Transverse colon (tissue), 4 donors: ENCODE data around the gene WNK4. TPM values are rescaled to one million over a fixed set of nuclear protein-coding genes. Genes with fewer than 3 reads are reported as not detected.
A peak's percentile ranks its signal among the peaks of the same experiment; 100 is the strongest.
"Not testable (repeated sequence)": the region's sequence is repeated elsewhere in the genome, so short reads cannot be mapped to it uniquely, and the experiment has no call there.

ENCODE experiments used
- DNase-seq: peaks from one replicate; pipeline ENCODE4 v3.0.0-alpha.2; 2019
- H3K27ac ChIP-seq, 4 donors: fragments of 200-600 bp; sonication (generic); 2 replicates each; pipeline ENCODE4 v1.5.1; 2016 to 2018; ENCODE audit warnings: inconsistent platforms in 4 of 4
- H3K27me3 ChIP-seq: fragments of 200-600 bp; sonication (generic); 2 replicates; pipeline ENCODE4 v1.5.1; 2017; ENCODE audit warnings: inconsistent platforms
- H3K36me3 ChIP-seq, 4 donors: fragments of 200-600 bp; sonication (generic); 2 replicates each; pipeline ENCODE4 v1.5.1; 2017 to 2019; ENCODE audit warnings: inconsistent platforms in 4 of 4
- H3K4me1 ChIP-seq, 4 donors: fragments of 200-600 bp; sonication (generic); 2 replicates each; pipeline ENCODE4 v1.5.1; 2017 to 2020; ENCODE audit warnings: inconsistent platforms in 4 of 4
- H3K4me3 ChIP-seq, 4 donors: fragments of 200-600 bp; sonication (generic); 1 replicate in 1 of 4; 2 replicates in 3 of 4; pipeline versions ENCODE4 v1.5.1 to v1.6.1; 2017 to 2019; ENCODE audit warnings: inconsistent platforms in 4 of 4
- H3K9me3 ChIP-seq, 2 donors: fragments of 200-600 bp; sonication (generic); 2 replicates each; pipeline ENCODE4 v1.5.1; 2017 to 2019; ENCODE audit warnings: inconsistent platforms in 2 of 2
- CTCF ChIP-seq, 5 experiments: fragments of 200-600 bp in 3 of 5; fragments of 450-650 bp in 2 of 5; sonication (generic) in 3 of 5; IDR thresholded peaks; 1 replicate in 2 of 5; 2 replicates in 3 of 5; pipeline ENCODE4 v1.5.1; 2016 to 2017; ENCODE audit warnings: antibody characterized with exemption in 5 of 5, inconsistent platforms in 3 of 5, mild to moderate bottlenecking in 2 of 5, moderate library complexity in 1 of 5
- EP300 ChIP-seq: sonication (generic); formaldehyde crosslinking; IDR thresholded peaks from one replicate; pipeline ENCODE4 v1.6.1; 2017; ENCODE audit warnings: antibody characterized with exemption, low read depth
- POLR2A ChIP-seq: fragments of 450-650 bp; IDR thresholded peaks from one replicate; pipeline ENCODE4 v1.6.1; 2016; ENCODE audit warnings: antibody characterized with exemption, mild to moderate bottlenecking, moderate library complexity
- POLR2AphosphoS5 ChIP-seq, 3 donors: sonication (generic); formaldehyde crosslinking; IDR thresholded peaks; one replicate each; pipeline ENCODE4 v1.6.1; 2016; ENCODE audit warnings: antibody characterized with exemption in 3 of 3
- WGBS, 2 donors: methylation state at CpG; one replicate each; pipeline ENCODE4 v1.1.5; 2018; ENCODE audit warnings: low coverage in 1 of 2; 5-methylcytosine and 5-hydroxymethylcytosine counted together
- in situ Hi-C, 4 donors: fragments of 200-750 bp; cut with MboI; loops; one replicate each; pipeline versions ENCODE4 v1.15.0 to v1.15.1; 2017; ENCODE audit warnings: low sequenced_read_pairs in 3 of 4, low pct_ligation_motif_present in 1 of 4, low pct_unique_long_range_greater_than_20kb in 1 of 4
- intact Hi-C: fragments of 100-400 bp; cut with DNase I; formaldehyde crosslinking; loops from one replicate; pipeline ENCODE4 v1.15.1; 2023; ENCODE audit warnings: low total_unique reads
- total RNA-seq, 4 donors: library from RNA; depleted of rRNA; stranded (reverse); fragments of >200 nt; gene quantifications; one replicate each; pipeline ENCODE4 v1.1.0, GENCODE V29; 2016

Gene WNK4
- 10 to 100 TPM; 17.9 to 87.6 (median 40.9) TPM for total RNA-seq

GRCh38 chr17:42779936-42780850 lies at the start of gene WNK4:
WNK4 (plus strand) TSS chr17:42780610; CDS start chr17:42780699, 89 bp downstream.
- TF ChIP-seq POLR2AphosphoS5 (IDR thresholded peaks at IDR 0.05) (peak in 2 of 3 donors; percentile 65 to 67), EP300 (peak; percentile 36), CTCF (IDR thresholded peaks at IDR 0.05) (no peak), POLR2A (peak; percentile 75)
- H3K36me3 ChIP-seq, result peaks cover 0 to 27% (median 11%) of the 10 kb centered on the region in 4 donors
- DNase-seq, result peak; percentile 77
- H3K9me3 ChIP-seq, result no peaks in the 10 kb centered on the region
- in situ Hi-C loops (no loop called here), intact Hi-C loops (no loop called here)
- H3K4me3 ChIP-seq, result peak within 1 kb of the TSS; percentile 31 to 69 (median 50)
- WGBS, 2 donors, result 16% methylated on average over 15 of the region's 65 CpGs; no CpG with 5 or more reads in 1 of the 2 donors
- H3K27ac ChIP-seq, result peak within 1 kb of the TSS; percentile 78 to 87 (median 84)
- peaks cover 0 to 48% (median 31%) of the 10 kb centered on the region in 4 donors for H3K4me1 ChIP-seq
- peaks cover 47% of the 10 kb centered on the region for H3K27me3 ChIP-seq

- in situ Hi-C loops, result no loop called here
- Histone ChIP-seq H3K36me3 (peaks cover 0 to 8% (median 0%) of the 10 kb centered on the region in 4 donors), H3K27me3 (no peaks in the 10 kb centered on the region), H3K27ac (no peak overlapping the region), H3K4me3 (no peak overlapping the region), H3K4me1 (peaks cover 12 to 20% (median 14%) of the 10 kb centered on the region in 4 donors), H3K9me3 (no peaks in the 10 kb centered on the region)
- WGBS, 2 donors, result 54 to 87% methylated on average over 1 of the region's 1 CpG
- TF ChIP-seq CTCF (IDR thresholded peaks at IDR 0.05) (no peak), POLR2A (no peak), POLR2AphosphoS5 (IDR thresholded peaks at IDR 0.05) (no peak), EP300 (no peak)
- intact Hi-C loops, result no loop called here
- no peak for DNase-seq
Measured at GRCh38 chr17:42740699-42741098, 39.7 kb upstream of the WNK4 start.

- H3K4me1 ChIP-seq, result peaks cover 12 to 18% (median 14%) of the 10 kb centered on the region in 4 donors
- H3K4me3 ChIP-seq, DNase-seq, in situ Hi-C loops, H3K27ac ChIP-seq, H3K27me3 ChIP-seq, H3K9me3 ChIP-seq, intact Hi-C loops, H3K36me3 ChIP-seq: not testable (repeated sequence)
- 88% methylated on average over 11 of the region's 11 CpGs; no CpG with 5 or more reads in 1 of the 2 donors for WGBS, 2 donors
Measured at GRCh38 chr17:42742916-42743315, 37.5 kb upstream of the WNK4 start.

- H3K36me3 ChIP-seq, result no peaks in the 10 kb centered on the region
- TF ChIP-seq CTCF (IDR thresholded peaks at IDR 0.05), result peak in 1 of 5 experiments; percentile 17
- TF ChIP-seq EP300, result no peak
- no peak for TF ChIP-seq POLR2AphosphoS5 (IDR thresholded peaks at IDR 0.05)
- TF ChIP-seq POLR2A, result no peak
- WGBS, 2 donors, result 21 to 59% methylated on average over 6 to 10 of the region's 10 CpGs
Measured at GRCh38 chr17:42743595-42744282, 36.7 kb upstream of the WNK4 start.

More at GRCh38 chr17:42743595-42744282, 36.7 kb upstream of the WNK4 start:
- no peaks in the 10 kb centered on the region for H3K27me3 ChIP-seq
- intact Hi-C loops, result no loop called here
- DNase-seq, result no peak
- peaks cover 12 to 18% (median 14%) of the 10 kb centered on the region in 4 donors for H3K4me1 ChIP-seq
- in situ Hi-C loops, result no loop called here
- H3K27ac ChIP-seq, result peak overlapping the region; percentile 85 to 93 (median 90)
- H3K9me3 ChIP-seq, result no peaks in the 10 kb centered on the region
- peak overlapping the region; percentile 49 to 88 (median 60) for H3K4me3 ChIP-seq
